CD1c-positive myeloid dendritic cell (primary cell): ENCODE data around the gene CEACAM18.

Source experiments
- DNase-seq: peaks from one replicate; pipeline ENCODE4 v3.0.0-alpha.2; 2016; ENCODE audit errors: extremely low spot score

Gene CEACAM18

DNA sequence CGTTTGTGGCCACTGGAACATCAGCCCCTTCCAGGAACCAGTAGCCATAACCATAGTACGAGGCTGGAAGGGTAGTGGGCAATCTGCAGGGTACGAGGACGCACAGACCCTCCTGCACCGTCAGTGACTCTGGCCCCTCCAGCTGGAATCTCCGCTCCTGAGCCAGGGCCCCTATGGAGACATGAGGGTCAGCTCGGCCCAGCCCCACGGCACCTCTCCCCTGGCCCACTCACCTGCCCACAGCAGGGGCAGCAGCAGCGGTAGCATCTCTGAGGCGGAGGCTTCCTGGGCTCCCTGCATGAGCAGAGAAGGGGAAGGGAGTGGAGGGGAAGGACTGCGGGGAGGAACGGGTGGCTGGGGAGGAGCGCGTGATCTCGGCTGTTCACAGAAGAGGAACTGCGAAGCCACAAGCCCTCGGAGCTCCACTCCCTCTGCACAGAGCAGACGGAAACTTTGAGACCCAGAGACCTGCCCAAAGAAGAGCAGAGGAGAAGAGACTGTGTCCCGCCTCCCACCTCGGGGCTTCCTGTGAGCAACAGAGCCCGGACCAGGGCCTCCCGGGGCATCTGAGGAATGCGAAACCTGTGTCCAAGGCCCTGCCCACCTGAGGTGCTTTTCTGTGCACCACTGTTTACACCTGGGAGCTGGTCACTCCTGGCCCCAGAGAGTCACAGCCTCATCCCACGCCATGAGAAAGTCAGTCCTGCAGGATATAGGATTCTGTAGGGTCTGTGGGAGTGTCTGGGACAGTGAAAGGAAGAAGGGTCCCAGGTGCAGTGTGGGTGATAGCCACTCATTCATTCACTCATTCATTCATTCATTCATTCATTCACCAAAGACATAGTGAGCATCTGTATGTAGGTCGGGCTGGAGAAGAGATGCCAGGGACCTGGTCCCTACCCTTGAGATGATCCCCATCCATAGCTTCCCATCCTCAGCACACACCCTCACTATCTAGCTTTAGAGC, 53.3 kb downstream of the CEACAM18 start, which contains the start of gene SIGLEC6:
Gene SIGLEC6, minus strand, starts transcription at position 322 of the 967 bp plus-strand sequence. Its CDS starts 22 bp downstream, at position 300.
- DNase-seq, result peak; percentile 90

DNA sequence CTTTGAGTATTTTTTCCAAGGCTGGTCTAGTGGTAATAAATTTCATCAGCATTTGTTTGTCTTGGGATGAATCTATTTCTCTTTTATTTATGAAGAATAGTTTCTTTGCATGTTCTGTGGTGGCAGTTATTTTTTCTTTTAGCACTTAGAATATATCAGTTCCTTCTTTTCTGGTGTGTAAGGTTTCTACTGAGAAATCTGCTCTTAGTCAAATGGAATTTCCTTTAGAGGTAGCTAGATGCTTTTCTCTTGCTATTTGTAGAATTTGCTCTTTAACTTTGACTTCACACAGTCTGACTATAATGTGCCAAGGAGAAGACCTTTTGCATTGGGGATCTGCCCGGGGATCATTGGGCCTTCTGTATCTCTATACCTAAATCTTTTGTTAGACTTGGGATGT, 57.2 kb downstream of the CEACAM18 start:
- DNase-seq, result no peak

DNA sequence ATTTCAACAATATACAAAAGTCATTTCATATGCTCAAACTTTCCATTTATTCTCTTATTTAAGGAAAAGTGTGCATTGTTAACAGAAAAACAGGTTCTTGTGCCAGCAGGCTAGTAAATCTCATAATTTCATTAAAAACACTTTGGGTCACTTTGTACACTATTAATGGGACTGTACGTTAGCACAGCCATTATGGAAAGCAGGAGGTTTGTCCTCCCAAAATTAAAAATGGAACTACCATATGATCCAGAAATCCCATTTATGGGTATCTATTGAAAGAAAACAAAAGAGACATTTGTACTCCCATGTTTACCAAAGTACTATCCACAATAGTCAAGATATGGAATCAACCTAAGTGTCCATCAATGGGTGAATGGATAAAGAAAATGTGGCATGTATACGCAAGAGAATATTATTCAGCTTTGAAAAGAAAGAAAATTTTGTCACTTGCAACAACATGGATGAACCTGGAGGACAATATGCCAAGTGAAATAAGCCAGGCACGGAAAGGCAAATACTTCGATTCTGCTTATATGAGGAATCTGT, 61.6 kb downstream of the CEACAM18 start:
- no peak for DNase-seq
